WERI-Rb-1 (cell line): Measurements from ENCODE around the gene STAU1.

Experiments used
- DNase-seq: peaks from one replicate; pipeline ENCODE4 v3.0.0-alpha.2; 2020
- H3K27ac ChIP-seq: fragments of 250-450 bp; sonication (Bioruptor Pico); 2 replicates; pipeline ENCODE4 v1.5.1; 2020; ENCODE audit warnings: mild to moderate bottlenecking, moderate library complexity
- H3K27me3 ChIP-seq: fragments of 250-450 bp; sonication (Bioruptor Pico); 2 replicates; pipeline ENCODE4 v1.5.1; 2021; ENCODE audit warnings: mild to moderate bottlenecking, low read depth, moderate library complexity; ENCODE audit not compliant: insufficient read depth, severe bottlenecking
- H3K36me3 ChIP-seq: fragments of 250-450 bp; sonication (Bioruptor Pico); 2 replicates; pipeline ENCODE4 v1.5.1; 2020; ENCODE audit warnings: mild to moderate bottlenecking, moderate library complexity
- H3K4me3 ChIP-seq: 2 replicates; pipeline ENCODE4 v1.5.1; 2011; ENCODE audit warnings: low read depth, mild to moderate bottlenecking, control low read depth, low read length
- H3K9me3 ChIP-seq: fragments of 250-450 bp; sonication (Bioruptor Pico); 2 replicates; pipeline ENCODE4 v1.5.1; 2021; ENCODE audit warnings: mild to moderate bottlenecking, moderate library complexity; ENCODE audit not compliant: severe bottlenecking
- TF ChIP-seq, protein P1 (sequence below): IDR thresholded peaks from 2 replicates; pipeline ENCODE4 v1.5.1; 2011; ENCODE audit warnings: low read depth, mild to moderate bottlenecking, control low read depth, inconsistent platforms, low read length

Gene STAU1, protein sequence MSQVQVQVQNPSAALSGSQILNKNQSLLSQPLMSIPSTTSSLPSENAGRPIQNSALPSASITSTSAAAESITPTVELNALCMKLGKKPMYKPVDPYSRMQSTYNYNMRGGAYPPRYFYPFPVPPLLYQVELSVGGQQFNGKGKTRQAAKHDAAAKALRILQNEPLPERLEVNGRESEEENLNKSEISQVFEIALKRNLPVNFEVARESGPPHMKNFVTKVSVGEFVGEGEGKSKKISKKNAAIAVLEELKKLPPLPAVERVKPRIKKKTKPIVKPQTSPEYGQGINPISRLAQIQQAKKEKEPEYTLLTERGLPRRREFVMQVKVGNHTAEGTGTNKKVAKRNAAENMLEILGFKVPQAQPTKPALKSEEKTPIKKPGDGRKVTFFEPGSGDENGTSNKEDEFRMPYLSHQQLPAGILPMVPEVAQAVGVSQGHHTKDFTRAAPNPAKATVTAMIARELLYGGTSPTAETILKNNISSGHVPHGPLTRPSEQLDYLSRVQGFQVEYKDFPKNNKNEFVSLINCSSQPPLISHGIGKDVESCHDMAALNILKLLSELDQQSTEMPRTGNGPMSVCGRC

GRCh38 chr20:49187851-49188641 lies at the start of gene STAU1:
TSS of gene STAU1 (minus strand) at chr20:49188334. CDS start at chr20:49166201, 22,133 bp downstream.
- Histone ChIP-seq H3K27me3 (no peaks in the 10 kb centered on the region), H3K27ac (peak within 1 kb of the TSS; percentile 94), H3K36me3 (peaks cover 21% of the 10 kb centered on the region), H3K9me3 (no peaks in the 10 kb centered on the region), H3K4me3 (peak within 1 kb of the TSS; percentile 81)
- peak; percentile 95 for DNase-seq
- TF ChIP-seq, protein P1, sequence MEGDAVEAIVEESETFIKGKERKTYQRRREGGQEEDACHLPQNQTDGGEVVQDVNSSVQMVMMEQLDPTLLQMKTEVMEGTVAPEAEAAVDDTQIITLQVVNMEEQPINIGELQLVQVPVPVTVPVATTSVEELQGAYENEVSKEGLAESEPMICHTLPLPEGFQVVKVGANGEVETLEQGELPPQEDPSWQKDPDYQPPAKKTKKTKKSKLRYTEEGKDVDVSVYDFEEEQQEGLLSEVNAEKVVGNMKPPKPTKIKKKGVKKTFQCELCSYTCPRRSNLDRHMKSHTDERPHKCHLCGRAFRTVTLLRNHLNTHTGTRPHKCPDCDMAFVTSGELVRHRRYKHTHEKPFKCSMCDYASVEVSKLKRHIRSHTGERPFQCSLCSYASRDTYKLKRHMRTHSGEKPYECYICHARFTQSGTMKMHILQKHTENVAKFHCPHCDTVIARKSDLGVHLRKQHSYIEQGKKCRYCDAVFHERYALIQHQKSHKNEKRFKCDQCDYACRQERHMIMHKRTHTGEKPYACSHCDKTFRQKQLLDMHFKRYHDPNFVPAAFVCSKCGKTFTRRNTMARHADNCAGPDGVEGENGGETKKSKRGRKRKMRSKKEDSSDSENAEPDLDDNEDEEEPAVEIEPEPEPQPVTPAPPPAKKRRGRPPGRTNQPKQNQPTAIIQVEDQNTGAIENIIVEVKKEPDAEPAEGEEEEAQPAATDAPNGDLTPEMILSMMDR = no peak

DNA sequence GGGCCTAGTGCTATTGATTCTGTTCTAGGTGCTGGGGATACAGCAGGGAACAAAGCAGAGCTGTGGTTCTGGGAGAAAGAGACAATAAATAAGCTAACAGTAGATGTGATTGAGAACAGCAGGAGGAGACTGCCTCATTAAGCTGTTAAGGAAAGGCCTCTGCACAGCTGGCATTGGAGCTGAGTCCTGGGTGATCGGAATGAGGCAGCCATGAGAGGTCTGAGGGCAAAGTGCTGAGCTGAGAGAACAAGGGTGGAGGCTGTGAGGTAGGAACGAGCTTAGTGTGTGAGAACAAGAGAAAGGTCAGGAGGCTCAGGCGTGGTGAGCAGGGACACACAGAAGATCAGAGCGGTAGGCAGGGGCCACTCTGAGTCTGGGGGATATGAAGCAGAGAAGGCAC lies 49.4 kb upstream of the STAU1 start:
- Histone ChIP-seq H3K4me3 (no peak overlapping the region), H3K27me3 (no peaks in the 10 kb centered on the region), H3K9me3 (no peaks in the 10 kb centered on the region), H3K36me3 (peaks cover 82% of the 10 kb centered on the region), H3K27ac (no peak overlapping the region)
- TF ChIP-seq, protein P1 = no peak
- DNase-seq = no peak

GRCh38 chr20:49236301-49236700 lies 48.2 kb upstream of the STAU1 start:
- H3K27me3 ChIP-seq = no peaks in the 10 kb centered on the region
- no peak overlapping the region for H3K27ac ChIP-seq
- no peak overlapping the region for H3K4me3 ChIP-seq
- DNase-seq = no peak
- peaks cover 80% of the 10 kb centered on the region for H3K36me3 ChIP-seq
- H3K9me3 ChIP-seq = no peaks in the 10 kb centered on the region
- TF ChIP-seq, protein P1 = no peak

GRCh38 chr20:49234831-49235230 lies 46.7 kb upstream of the STAU1 start:
- DNase-seq = no peak
- Histone ChIP-seq H3K9me3 (no peaks in the 10 kb centered on the region), H3K27ac (no peak overlapping the region), H3K4me3 (no peak overlapping the region), H3K36me3 (peaks cover 81% of the 10 kb centered on the region), H3K27me3 (no peaks in the 10 kb centered on the region)
- TF ChIP-seq, protein P1 = no peak

- H3K27ac ChIP-seq = no peak overlapping the region
- TF ChIP-seq, protein P1 = no peak
- no peaks in the 10 kb centered on the region for H3K27me3 ChIP-seq
- no peaks in the 10 kb centered on the region for H3K9me3 ChIP-seq
- no peak overlapping the region for H3K4me3 ChIP-seq
- no peak for DNase-seq
- peaks cover 82% of the 10 kb centered on the region for H3K36me3 ChIP-seq
These were observed 45.1 kb upstream of the STAU1 start for GRCh38 chr20:49233226-49233625.
